Fibroblast of skin of left quadriceps (primary cell): Measurements from ENCODE around the gene LRRTM4.
A peak's percentile ranks its signal among the peaks of the same experiment; 100 is the strongest.

Experiments used
- DNase-seq, 2 experiments: peaks; one replicate each; pipeline ENCODE4 v3.0.0-alpha.2; 2013; ENCODE audit warnings: low read depth in 2 of 2

LRRTM4 gene

GRCh38 chr2:76997296-76997695 lies 524.9 kb downstream of the LRRTM4 start:
- DNase-seq, result no peak

- DNase-seq, result no peak
These were observed 536.6 kb downstream of the LRRTM4 start for GRCh38 chr2:76985387-76986136.

GRCh38 chr2:76984359-76984758 lies 537.8 kb downstream of the LRRTM4 start:
- DNase-seq, result no peak

GRCh38 chr2:76980067-76980787 lies 541.9 kb downstream of the LRRTM4 start:
- no peak for DNase-seq

- DNase-seq, result no peak
These were observed 544.1 kb downstream of the LRRTM4 start for GRCh38 chr2:76977846-76978727.

- DNase-seq, result no peak
These were observed 546.4 kb downstream of the LRRTM4 start for GRCh38 chr2:76975752-76976151.

GRCh38 chr2:76973610-76974009 lies 548.6 kb downstream of the LRRTM4 start:
- DNase-seq, result no peak

GRCh38 chr2:76965772-76966171 lies 556.4 kb downstream of the LRRTM4 start:
- DNase-seq, result no peak

GRCh38 chr2:76958749-76959148 lies 563.4 kb downstream of the LRRTM4 start:
- no peak for DNase-seq

GRCh38 chr2:76953733-76954347 lies 568.3 kb downstream of the LRRTM4 start:
- peak; percentile 0 to 4 for DNase-seq

- no peak for DNase-seq
These were observed 575.5 kb downstream of the LRRTM4 start for GRCh38 chr2:76946631-76947145.

- no peak for DNase-seq
These were observed 581.6 kb downstream of the LRRTM4 start for GRCh38 chr2:76940559-76940958.

GRCh38 chr2:76938153-76938552 lies 584.0 kb downstream of the LRRTM4 start:
- no peak for DNase-seq

GRCh38 chr2:76932550-76932949 lies 589.6 kb downstream of the LRRTM4 start:
- no peak for DNase-seq

GRCh38 chr2:76930056-76930744 lies 592.0 kb downstream of the LRRTM4 start:
- DNase-seq, result no peak

- no peak for DNase-seq
These were observed 594.1 kb downstream of the LRRTM4 start for GRCh38 chr2:76928026-76928425.

GRCh38 chr2:76921006-76921405 lies 601.2 kb downstream of the LRRTM4 start:
- DNase-seq, result no peak

GRCh38 chr2:76895469-76895868 lies 626.7 kb downstream of the LRRTM4 start:
- no peak for DNase-seq

GRCh38 chr2:76870581-76870980 lies 651.6 kb downstream of the LRRTM4 start:
- no peak for DNase-seq

GRCh38 chr2:76870011-76870410 lies 652.2 kb downstream of the LRRTM4 start:
- DNase-seq, result no peak

GRCh38 chr2:76867854-76868253 lies 654.3 kb downstream of the LRRTM4 start:
- DNase-seq, result peak; percentile 1 to 6
